Loucy (cell line): ENCODE data around the gene PTPRK.

Experiments used
- EZH2phosphoT487 ChIP-seq: fragments of 200-600 bp; IDR thresholded peaks from 2 replicates; pipeline ENCODE4 v1.6.1; 2018; ENCODE audit warnings: antibody characterized with exemption, mild to moderate bottlenecking, moderate library complexity, borderline replicate concordance
- TF ChIP-seq, protein P1 (sequence below): fragments of 200-600 bp; sonication (generic); conservative IDR thresholded peaks from 2 replicates; pipeline ENCODE4 v1.5.1; 2014; ENCODE audit warnings: mild to moderate bottlenecking, antibody characterized with exemption, low read length

DNA sequence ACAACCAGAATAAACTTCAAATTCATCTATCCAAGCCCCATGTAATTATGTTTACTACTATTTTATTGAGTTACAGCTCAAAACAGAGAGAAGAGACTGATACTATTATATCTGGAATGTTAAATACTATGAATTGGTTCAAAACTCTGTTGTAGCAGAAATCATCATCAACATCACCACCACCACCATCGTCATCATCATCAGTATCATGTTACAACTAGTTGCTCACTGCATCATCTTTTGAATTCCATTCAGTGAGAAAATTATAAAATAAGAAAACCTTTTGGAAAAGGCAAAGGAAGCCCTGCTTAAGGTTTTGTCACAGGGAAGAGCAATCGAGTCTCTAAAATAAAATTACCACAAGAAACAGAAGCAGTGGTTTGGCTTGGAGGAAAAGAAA, 583.3 kb downstream of the PTPRK start:
- TF ChIP-seq, protein P1, sequence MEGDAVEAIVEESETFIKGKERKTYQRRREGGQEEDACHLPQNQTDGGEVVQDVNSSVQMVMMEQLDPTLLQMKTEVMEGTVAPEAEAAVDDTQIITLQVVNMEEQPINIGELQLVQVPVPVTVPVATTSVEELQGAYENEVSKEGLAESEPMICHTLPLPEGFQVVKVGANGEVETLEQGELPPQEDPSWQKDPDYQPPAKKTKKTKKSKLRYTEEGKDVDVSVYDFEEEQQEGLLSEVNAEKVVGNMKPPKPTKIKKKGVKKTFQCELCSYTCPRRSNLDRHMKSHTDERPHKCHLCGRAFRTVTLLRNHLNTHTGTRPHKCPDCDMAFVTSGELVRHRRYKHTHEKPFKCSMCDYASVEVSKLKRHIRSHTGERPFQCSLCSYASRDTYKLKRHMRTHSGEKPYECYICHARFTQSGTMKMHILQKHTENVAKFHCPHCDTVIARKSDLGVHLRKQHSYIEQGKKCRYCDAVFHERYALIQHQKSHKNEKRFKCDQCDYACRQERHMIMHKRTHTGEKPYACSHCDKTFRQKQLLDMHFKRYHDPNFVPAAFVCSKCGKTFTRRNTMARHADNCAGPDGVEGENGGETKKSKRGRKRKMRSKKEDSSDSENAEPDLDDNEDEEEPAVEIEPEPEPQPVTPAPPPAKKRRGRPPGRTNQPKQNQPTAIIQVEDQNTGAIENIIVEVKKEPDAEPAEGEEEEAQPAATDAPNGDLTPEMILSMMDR = no peak
- TF ChIP-seq EZH2phosphoT487 = no peak
